ENCODE results near the gene RBMS3. TPM values are rescaled to one million over a fixed set of nuclear protein-coding genes. Genes with fewer than 3 reads are reported as not detected.

Gene RBMS3
- total RNA-seq, 1 experiment from 2014 or later, result 5.9 TPM

DNA sequence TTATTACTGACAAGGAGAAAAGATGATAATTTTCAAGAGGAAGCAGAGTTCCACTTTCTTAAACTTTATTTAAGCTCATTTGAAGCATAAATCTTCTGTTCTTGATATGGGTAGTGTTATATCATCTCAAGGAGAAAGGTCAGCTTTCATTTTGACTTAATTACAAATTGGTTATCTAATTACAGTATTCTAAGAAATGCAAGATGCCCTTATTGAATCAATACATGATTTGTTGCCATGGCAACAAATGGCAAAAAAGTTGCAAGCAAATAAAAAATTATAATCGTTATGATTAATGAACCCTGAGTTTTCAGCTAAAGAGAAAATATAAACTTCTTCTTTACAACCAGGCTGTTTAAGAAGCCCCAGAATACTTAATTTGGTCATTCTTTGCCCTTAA is 622.7 kb downstream of the RBMS3 start:
- DNase-seq (ENCODE audit: low read depth, low spot score), result no peak
- in situ Hi-C loops (cut with HindIII; ENCODE audit: low pct_unique_long_range_greater_than_20kb, low sequenced_read_pairs), result no loop called here

- in situ Hi-C loops (cut with HindIII; ENCODE audit: low pct_unique_long_range_greater_than_20kb, low sequenced_read_pairs), result no loop called here
- no peak for DNase-seq (ENCODE audit: low read depth, low spot score)
These were observed 626.0 kb downstream of the RBMS3 start for GRCh38 chr3:29906906-29907305.

- in situ Hi-C loops (cut with HindIII; ENCODE audit: low pct_unique_long_range_greater_than_20kb, low sequenced_read_pairs), result no loop called here
- DNase-seq (ENCODE audit: low read depth, low spot score), result no peak
These were observed 631.9 kb downstream of the RBMS3 start for GRCh38 chr3:29912600-29913288.

GRCh38 chr3:29914861-29915524 is 634.1 kb downstream of the RBMS3 start:
- DNase-seq (ENCODE audit: low read depth, low spot score), result no peak
- in situ Hi-C loops (cut with HindIII; ENCODE audit: low pct_unique_long_range_greater_than_20kb, low sequenced_read_pairs), result no loop called here

GRCh38 chr3:29919571-29919970 is 638.7 kb downstream of the RBMS3 start:
- in situ Hi-C loops (cut with HindIII; ENCODE audit: low pct_unique_long_range_greater_than_20kb, low sequenced_read_pairs), result no loop called here
- DNase-seq (ENCODE audit: low read depth, low spot score), result no peak

- DNase-seq (ENCODE audit: low read depth, low spot score), result peak; percentile 51
- in situ Hi-C loops (cut with HindIII; ENCODE audit: low pct_unique_long_range_greater_than_20kb, low sequenced_read_pairs), result no loop called here
These were observed 642.3 kb downstream of the RBMS3 start for GRCh38 chr3:29922992-29923746.

- no peak for DNase-seq (ENCODE audit: low read depth, low spot score)
- in situ Hi-C loops (cut with HindIII; ENCODE audit: low pct_unique_long_range_greater_than_20kb, low sequenced_read_pairs), result no loop called here
These were observed 644.1 kb downstream of the RBMS3 start for GRCh38 chr3:29924783-29925561.

DNA sequence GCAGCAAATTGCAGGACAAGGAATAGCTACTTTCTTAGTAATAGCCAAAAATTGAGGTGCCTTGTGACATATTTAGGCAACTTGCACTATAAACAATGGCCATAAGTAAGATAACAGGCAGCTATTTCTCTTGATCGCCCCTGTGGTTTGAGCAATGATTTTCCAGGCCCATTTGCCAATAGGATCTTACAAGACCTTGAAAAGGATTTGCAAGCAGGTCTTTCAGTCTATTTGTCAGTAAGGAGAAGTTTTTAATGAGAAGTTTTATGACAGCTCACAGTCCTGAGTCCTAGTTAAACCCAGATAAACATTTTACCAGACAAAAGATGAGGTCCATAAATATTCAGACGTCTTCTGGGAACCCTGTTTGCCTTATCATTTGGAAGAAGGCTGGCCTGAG is 645.5 kb downstream of the RBMS3 start:
- in situ Hi-C loops (cut with HindIII; ENCODE audit: low pct_unique_long_range_greater_than_20kb, low sequenced_read_pairs), result no loop called here

GRCh38 chr3:29932696-29933325 is 651.9 kb downstream of the RBMS3 start:
- in situ Hi-C loops (cut with HindIII; ENCODE audit: low pct_unique_long_range_greater_than_20kb, low sequenced_read_pairs), result no loop called here

More for the DNA sequence above, 645.5 kb downstream of the RBMS3 start:
- no peak for DNase-seq (ENCODE audit: low read depth, low spot score)

DNA sequence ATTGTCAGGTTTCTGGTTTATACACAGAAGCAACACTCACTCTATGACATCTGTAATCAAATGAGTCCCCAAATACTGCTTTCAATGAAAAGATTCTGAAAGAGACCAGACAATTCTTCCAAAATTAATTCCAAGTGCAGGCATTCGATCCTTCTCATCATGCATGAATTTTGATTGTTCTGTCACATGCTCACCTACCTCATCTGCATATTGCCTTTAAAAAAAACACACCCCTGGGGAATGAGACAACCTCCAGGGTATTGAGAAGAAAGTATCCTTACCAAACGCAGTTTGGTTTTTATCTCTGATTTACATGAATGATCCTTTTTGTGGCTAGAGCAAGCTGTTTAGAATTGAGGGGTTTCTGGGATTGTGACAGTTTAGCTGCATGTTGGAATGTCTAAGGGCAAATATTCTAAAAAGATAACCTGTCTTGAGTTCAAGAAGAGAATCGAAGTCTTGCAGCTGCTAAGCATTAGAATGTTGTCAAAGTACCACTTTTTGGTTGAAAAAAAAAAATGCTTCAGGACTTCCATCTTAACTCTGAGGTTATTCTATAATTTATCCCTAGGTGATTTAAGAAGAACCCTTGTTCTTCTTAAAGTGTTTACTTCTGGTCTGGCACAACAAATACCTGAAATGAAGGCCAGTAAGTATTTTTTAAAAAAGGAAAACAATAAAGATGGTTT is 653.1 kb downstream of the RBMS3 start:
- no peak for DNase-seq (ENCODE audit: low read depth, low spot score)
- in situ Hi-C loops (cut with HindIII; ENCODE audit: low pct_unique_long_range_greater_than_20kb, low sequenced_read_pairs), result no loop called here

More at GRCh38 chr3:29932696-29933325, 651.9 kb downstream of the RBMS3 start:
- no peak for DNase-seq (ENCODE audit: low read depth, low spot score)

GRCh38 chr3:29934751-29935150 is 653.9 kb downstream of the RBMS3 start:
- no peak for DNase-seq (ENCODE audit: low read depth, low spot score)
- in situ Hi-C loops (cut with HindIII; ENCODE audit: low pct_unique_long_range_greater_than_20kb, low sequenced_read_pairs), result no loop called here

DNA sequence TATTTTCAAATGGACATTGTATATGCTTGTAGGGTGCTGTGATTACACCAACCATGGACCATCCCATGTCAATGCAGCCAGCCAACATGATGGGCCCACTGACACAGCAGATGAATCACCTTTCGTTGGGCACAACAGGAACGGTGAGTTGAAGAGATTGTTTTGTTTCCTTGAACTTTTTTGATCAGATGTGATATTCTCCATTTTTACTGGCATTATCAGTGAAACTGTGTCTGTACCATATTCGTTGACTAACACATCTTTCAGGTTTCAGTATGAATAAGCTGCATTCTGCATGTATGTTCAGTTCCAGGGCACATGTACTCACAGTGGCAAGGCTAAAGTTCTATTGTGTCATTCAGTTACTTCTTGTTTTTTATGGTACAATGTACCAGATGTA is 655.2 kb downstream of the RBMS3 start:
- in situ Hi-C loops (cut with HindIII; ENCODE audit: low pct_unique_long_range_greater_than_20kb, low sequenced_read_pairs), result no loop called here
- no peak for DNase-seq (ENCODE audit: low read depth, low spot score)

DNA sequence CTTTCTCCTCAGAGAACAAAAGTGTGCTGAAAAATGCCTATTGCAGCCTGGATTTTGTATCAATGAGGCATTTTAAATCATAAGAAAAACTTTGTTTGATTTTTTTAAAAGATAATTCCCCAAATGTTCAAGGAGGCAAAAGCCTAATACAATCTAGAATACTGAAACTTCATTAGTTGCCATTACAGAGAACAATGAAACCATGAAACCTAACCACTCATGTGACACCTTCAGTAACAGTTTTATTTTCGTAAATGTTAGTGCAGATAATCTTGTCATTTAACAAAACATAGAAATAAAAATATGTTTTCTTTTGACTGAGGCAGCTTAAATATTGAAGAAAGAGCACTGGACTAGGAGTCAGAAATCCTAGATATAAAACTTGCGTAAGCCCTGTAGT is 655.9 kb downstream of the RBMS3 start:
- in situ Hi-C loops (cut with HindIII; ENCODE audit: low pct_unique_long_range_greater_than_20kb, low sequenced_read_pairs), result no loop called here
- no peak for DNase-seq (ENCODE audit: low read depth, low spot score)

DNA sequence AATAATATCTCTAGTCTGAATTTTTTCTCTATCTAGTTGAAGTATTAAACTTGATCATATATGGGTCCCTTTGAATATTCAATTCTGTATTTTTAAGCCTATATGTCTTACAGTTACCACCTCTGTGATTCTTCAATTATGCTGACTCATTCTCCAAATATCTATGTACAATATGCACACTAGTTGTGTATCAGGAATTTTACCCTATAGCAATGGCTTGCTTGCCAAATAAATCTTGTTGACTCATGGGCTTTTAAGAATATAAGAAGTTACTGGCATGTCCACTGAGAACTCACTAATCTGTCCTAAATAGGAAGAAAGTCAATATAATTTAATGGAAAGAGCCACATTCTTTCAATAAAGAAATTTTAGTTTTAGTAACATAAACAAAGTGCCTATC is 656.3 kb downstream of the RBMS3 start:
- DNase-seq (ENCODE audit: low read depth, low spot score), result no peak
- in situ Hi-C loops (cut with HindIII; ENCODE audit: low pct_unique_long_range_greater_than_20kb, low sequenced_read_pairs), result no loop called here

DNA sequence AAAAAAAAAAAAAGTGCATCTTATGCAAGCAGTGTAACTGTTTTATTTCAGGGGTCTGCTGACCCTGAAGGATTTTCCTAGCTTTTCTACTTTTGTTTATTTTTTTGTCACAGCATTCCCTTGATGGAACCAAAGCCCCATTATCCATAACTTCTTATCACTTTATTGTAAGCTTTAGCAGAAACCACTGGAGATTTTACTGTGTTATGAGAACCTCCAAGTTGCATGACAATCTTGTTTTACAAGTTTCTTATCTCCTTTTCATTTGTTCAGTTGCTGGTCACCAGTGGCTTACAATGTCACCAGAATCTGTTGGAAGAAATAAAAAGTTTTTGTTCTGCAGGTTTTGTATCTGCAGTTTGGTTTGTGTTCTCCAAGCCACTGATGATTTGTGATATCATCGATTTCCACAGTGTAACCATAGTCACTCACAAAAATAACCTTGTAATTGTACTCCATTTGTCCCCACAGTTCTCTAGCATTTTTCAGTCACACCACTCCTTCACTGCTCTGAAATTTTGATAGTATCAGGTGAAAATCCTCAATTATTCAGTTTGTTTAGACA is 660.0 kb downstream of the RBMS3 start:
- DNase-seq (ENCODE audit: low read depth, low spot score), result no peak
- in situ Hi-C loops (cut with HindIII; ENCODE audit: low pct_unique_long_range_greater_than_20kb, low sequenced_read_pairs), result no loop called here

GRCh38 chr3:29942297-29942696 is 661.4 kb downstream of the RBMS3 start:
- in situ Hi-C loops (cut with HindIII; ENCODE audit: low pct_unique_long_range_greater_than_20kb, low sequenced_read_pairs), result no loop called here
- no peak for DNase-seq (ENCODE audit: low read depth, low spot score)

GRCh38 chr3:29949131-29949530 is 668.3 kb downstream of the RBMS3 start:
- in situ Hi-C loops (cut with HindIII; ENCODE audit: low pct_unique_long_range_greater_than_20kb, low sequenced_read_pairs), result no loop called here
- DNase-seq (ENCODE audit: low read depth, low spot score), result no peak
